ENCODE measurements around the gene TLR8.

DNA sequence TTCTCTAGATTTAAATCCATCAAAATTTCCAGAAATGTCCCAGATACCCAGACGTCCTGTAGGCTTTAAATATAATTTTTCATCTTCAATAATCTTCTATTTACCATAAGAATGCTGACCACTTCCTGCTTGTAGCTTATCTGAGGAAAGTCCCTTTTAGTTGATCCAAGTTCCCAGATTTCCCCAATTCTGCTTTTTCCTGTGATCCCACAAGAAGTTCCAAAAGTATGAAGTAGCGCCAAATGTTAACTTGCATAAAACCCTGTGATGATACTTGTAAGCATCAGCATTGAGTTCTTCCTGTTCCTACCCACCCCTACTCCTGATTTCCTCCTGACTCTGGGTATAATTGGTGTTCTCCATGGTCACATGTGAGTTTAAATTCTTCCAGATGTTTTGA lies 10.6 kb upstream of the TLR8 start:
- TF ChIP-seq CREB1 (IDR thresholded peaks at IDR 0.05; ENCODE audit: low read depth) (no peak), BHLHE40 (IDR thresholded peaks at IDR 0.05; ENCODE audit: borderline replicate concordance in 1 of 2, low read depth in 2 of 2, low read length in 1 of 2) (no peak), POLR2AphosphoS5 (IDR thresholded peaks at IDR 0.05; ENCODE audit: low read length) (no peak), EP300 (IDR thresholded peaks at IDR 0.05; ENCODE audit: borderline replicate concordance in 1 of 2, control insufficient read depth in 1 of 2, low read depth in 2 of 2, low read length in 2 of 2) (no peak), KDM1A (IDR thresholded peaks at IDR 0.05; ENCODE audit: borderline replicate concordance) (no peak), HDGF (IDR thresholded peaks at IDR 0.05) (no peak), USF2 (IDR thresholded peaks at IDR 0.05; ENCODE audit: borderline replicate concordance, low read depth, low read length) (no peak), POU2F2 (IDR thresholded peaks at IDR 0.05; ENCODE audit: borderline replicate concordance, low read depth, low read length) (no peak), NR2C2 (IDR thresholded peaks at IDR 0.05; ENCODE audit: borderline replicate concordance, control insufficient read depth, insufficient read length, low read depth) (no peak), RAD21 (IDR thresholded peaks at IDR 0.05; ENCODE audit: insufficient read depth, low read depth, low read length) (no peak), CTCF (IDR thresholded peaks at IDR 0.05 in 2 of 3, conservative IDR thresholded peaks at IDR 0.05 in 1 of 3; ENCODE audit: control insufficient read depth in 2 of 3, extremely low read depth in 1 of 3, insufficient read depth in 1 of 3, low read depth in 3 of 3, low read length in 3 of 3) (no peak), ATF2 (IDR thresholded peaks at IDR 0.05; ENCODE audit: low read length) (no peak), POLR2A (IDR thresholded peaks at IDR 0.05; ENCODE audit: low read depth, low read length) (no peak), RB1 (IDR thresholded peaks at IDR 0.05; ENCODE audit: borderline replicate concordance) (no peak)
